NOMO-1 treated with DMSO at 0.1 percent for 48 hours (cell line): ENCODE results near the gene E4F1.

Experiments used
- DNase-seq: peaks from one replicate; lab custom pipeline; 2025; ENCODE audit not compliant: unreplicated experiment; lab: John Stamatoyannopoulos, UW

The E4F1 gene

DNA sequence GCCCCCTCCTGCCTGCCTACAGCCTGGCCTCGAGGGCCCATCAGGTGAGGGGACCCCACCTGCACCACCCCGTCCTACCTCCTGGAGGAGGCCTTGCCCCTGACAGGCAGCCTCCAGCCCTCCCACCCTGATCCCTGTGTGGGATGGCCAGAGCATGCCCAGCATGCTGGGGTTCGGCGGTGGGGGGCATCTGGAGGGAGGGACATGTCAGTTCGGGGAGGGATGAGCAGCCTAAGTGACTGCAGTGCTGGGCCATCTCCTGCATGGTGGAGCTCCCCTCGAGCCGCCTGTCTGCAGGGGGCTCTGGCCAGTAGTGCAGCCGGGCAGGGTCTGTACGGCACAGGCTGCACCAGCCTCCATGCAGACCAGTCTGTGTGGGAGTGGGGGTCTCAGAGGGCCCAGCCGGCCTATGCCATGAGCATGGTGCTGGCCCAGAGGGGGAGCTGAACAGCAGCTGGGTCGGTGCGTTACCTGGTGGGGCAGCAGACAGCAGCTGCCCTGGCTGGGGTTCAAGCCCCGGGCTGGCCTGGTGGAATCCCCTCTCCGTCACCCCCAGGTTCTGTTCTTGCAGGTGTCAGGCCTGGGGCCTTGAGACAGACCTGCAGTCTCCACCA is 48.6 kb downstream of the E4F1 start:
- DNase-seq: no peak

- no peak for DNase-seq
These were observed 50.1 kb downstream of the E4F1 start for GRCh38 chr16:2273484-2273883.

- DNase-seq: no peak
These were observed 50.5 kb downstream of the E4F1 start for GRCh38 chr16:2273931-2274330.

DNA sequence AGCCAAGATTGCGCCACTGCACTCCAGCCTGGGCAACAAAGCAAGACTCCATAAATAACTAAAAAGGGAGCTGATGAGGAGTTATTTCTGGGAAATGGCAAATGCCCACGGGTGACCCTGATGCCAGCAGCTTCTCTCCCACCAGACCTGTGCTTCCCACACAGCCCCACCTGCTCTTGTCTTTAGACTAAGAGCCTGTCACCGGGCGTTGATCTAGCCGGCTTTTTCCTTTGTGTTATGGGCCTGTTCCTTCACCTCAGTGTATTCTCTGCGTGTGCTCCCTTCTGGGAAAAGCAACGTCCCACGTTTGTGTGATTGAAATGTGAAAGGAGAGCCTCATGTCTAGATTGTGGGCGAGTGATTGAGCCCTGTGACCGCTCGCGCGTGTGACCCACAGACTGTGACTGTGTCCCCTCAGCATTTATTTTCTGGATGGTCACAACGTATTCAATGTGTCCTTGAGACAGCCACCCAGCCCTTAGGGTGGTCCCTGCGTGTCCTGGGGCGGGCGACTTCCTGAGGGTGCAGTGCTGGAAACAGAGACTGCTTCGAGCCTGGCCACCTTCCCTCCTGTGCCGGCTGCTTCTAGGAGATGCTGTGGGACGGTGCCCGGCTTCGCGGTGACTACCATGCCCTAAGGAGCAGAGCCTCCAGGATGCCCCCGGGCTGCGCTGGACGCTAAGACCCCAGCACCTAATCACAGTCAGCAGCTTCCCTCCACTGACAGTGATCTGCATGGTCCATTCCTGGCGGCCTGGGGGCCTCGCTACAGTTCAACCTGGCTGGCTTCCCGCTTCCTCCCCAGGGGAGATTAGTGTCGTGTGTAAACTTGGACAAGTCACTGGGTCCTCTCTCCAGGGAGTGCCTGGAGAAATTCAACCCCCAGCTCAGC is 52.3 kb downstream of the E4F1 start:
- DNase-seq: no peak

DNA sequence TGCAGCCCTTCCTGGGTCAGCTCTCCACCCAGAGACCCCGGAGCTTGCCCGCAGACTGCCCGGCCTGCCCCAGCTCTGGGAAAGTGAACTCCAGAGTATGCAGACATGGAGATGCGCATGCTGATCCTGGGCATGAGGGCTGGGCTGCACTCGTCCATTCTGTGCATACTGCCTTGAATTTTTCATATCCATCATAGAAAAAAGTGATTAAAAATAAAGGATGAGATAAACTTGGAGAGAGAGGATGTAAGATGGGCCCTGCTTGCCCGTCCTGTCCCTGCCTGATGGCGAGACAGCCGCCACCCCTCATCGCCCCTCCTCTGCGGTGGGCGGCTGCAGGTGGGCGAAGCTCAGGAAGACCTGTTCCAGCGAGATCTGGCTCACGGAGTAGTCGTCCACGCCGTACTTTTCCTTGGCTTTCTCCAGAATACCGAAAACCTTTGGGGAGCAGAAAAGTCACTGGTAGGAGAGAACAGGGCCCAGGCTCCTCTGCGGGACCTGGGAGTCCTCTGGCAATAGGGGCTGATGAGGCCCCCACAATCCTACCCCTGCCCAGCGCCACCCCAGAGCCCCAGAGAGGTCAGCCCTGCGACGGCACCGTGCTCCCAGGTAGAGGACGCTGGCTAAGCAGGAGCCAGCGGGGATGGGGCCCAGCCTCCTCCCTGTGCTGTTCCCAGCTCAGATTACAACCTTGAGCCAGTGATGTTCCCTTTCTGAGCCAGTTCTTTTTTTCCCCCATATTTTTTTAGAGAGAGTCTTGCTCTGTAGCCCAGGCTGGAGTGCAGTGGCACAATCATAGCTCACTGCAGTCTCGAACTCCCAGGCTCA is 53.2 kb downstream of the E4F1 start:
- DNase-seq: no peak

GRCh38 chr16:2277466-2278271 is 54.3 kb downstream of the E4F1 start:
- no peak for DNase-seq

GRCh38 chr16:2278272-2278608 is 54.8 kb downstream of the E4F1 start:
- DNase-seq: no peak

DNA sequence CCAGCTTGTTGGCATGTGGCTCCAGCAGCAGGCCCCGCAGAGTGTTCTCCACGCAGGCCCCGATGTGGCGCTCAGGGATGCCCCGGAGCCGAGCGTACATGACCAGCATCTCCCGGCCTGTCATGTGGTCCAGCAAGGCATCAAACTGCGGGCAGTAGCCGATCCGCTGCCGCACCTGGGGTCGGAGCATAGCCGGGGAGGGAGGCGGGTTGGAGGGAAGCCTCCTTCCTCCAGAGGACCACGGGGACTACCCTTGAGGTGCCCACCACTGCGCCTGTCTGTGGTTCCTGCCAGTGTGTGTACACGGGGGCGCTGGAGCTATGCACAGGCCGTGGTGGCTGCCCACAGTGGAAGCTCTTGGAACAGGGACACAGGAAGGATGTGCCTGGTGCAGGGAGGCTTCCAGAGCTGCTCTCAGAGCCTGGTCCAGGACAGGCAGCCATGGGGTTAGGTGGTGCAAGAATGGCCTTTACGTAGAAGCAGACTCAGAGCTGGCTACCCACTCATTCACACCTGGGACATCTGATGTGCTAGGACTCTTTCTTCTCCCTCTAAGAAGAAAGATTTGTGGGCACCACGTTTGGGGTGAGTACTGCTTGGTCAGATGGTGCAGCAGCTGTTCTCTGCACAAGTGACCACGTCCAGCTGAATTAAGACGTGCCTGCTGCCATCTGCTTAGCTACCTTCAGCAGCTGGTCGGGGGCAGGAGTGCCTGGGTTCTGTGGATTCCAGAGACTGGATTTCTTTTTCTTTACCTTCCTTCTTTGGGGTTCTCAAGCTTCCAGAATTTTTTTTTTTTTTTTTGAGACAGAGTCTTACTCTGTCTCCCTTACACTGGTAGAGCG is 55.8 kb downstream of the E4F1 start:
- DNase-seq: no peak

DNA sequence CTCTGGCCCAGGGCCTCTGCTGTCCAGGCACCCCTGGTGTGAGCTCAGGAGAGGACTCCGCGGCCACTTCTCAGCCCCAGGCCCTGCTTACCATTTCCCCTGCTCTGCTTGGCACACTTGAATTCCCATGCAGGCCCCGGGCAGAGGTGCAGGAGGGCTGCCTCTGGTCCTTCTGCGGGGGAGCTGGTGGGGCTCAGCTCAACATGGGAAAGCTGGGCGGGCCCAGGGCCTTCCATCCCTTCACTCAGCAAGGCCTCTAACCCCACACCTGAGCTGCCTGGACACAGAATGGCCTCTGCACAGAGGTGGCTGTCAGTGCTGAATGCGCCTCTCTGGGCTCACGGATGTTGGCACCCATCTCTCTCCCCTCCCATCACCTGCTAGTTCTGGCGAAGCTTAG is 57.1 kb downstream of the E4F1 start:
- no peak for DNase-seq

DNA sequence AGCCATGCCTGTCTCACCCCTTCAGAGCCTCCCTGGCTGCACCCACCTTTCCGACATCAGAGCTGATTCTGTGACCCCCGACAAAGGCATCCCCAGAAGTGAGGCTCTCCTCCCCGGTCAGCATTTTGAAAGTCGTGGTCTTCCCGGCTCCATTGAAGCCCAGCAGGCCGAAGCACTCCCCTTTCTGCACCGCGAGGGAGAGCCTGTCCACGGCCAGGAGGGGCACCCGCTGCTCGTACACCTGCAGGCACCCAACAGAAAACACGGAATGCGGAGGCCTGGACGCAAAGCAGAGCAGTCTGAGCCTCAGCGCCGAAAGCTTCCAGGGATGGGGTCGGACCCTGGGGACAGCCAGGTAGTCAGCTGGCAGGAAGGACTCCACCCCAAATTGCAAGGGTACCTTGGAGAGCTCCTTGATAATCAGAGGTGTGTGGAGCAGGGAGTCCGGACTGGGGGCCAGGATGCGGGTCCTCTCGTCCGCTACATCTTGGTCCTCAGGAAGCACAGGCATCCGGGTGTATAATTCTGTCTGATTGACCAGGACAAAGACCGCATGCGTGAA is 57.7 kb downstream of the E4F1 start:
- no peak for DNase-seq

GRCh38 chr16:2282262-2282661 is 58.9 kb downstream of the E4F1 start:
- DNase-seq: peak; percentile 4

DNA sequence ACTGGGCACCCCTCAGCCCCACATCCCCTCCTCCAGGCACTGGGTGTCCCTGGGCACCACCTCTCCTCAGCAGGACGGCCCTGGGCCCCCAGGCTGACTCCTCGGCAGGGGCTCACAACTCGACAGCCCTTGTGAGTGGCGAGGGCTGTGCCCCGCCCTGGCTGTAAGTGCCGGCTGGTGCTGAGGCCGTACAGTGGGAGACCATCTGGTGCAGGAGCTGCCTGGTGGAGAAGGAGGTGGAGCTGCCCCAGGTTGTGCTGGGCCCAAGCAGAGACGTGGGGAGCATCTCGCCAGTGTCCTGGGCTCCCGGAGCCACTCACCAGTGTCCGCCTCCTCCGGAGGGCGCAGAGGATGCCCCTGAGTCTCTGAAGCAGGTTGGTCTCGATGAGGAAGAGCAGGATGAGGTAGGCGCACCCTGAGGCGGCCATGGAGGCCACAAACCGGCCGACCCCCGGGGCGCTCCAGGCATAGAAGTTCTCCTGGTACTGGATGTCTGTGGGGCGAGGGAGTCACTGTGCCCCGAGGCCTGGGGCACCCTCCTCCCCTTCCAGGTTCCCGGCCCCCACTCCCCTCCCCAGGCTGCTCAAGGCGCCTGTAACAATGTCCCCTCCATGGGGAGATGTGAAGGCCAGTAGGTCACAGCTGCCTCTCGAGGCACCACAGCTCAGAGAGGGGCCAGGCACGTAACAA is 59.6 kb downstream of the E4F1 start:
- DNase-seq: no peak

GRCh38 chr16:2284001-2284770 is 60.8 kb downstream of the E4F1 start:
- no peak for DNase-seq

DNA sequence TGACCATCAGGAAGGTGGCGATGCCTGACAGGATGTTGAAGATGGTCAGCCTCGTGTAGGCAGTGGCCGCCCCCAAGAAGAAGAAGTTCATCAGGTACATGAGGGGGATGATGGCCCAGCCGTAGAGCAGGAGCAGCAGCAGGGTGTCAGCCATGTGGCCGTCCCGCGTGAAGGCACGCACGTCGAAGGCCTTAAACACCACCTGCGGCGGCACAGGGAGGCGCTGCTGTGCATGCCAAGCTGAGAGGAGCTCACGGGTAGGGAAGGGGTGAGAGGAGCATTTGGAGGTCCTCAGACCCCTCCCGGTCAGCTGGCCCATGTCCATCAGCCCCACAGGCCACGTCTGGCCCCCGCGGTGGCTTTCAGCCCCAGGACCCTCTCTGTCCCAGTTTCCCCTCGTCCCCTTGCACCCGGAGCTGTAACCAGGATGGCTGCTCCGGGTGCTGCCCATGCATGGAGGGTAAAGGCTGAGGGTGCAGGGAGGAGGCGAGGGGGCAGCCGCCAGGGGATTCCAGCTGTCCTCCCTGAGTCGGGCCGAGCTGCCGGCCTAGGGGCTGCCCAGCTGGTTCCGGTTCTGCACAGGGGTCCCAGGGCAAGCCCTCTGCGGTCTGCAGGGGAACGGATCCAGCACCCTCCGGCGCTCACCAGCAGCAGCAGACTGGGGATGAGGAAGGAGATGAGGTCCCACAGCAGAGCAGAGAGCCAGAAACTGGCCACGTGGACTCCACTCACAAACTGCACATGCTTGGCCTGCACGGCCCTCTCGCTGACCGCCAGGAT is 61.6 kb downstream of the E4F1 start:
- DNase-seq: no peak
